ENCODE results near the gene LNX1. TPM values are rescaled to one million over a fixed set of nuclear protein-coding genes. Genes with fewer than 3 reads are reported as not detected.

The LNX1 gene
- total and polyA plus RNA-seq, 2 donors (not counting 3 experiments of a cell fraction or from before 2014, with no cell fraction given) = 0.72 to 1.3 TPM

GRCh38 chr4:53575552-53575951, 15.7 kb downstream of the LNX1 start:
- no peaks in the 10 kb centered on the region for H3K9me1 ChIP-seq (replicated peaks; ENCODE audit: control insufficient read depth, extremely low read depth, insufficient read depth, low read length)
- H3K79me2 ChIP-seq (ENCODE audit: control insufficient read depth, insufficient read depth, low read length) = no peaks in the 10 kb centered on the region
- H3K4me3 ChIP-seq (replicated peaks in 1 of 3; ENCODE audit: insufficient read depth in 1 of 3, low read depth in 1 of 3, low read length in 3 of 3) = no peak overlapping the region
- H2AFZ ChIP-seq (ENCODE audit: low read depth, low read length) = no peak overlapping the region
- no peaks in the 10 kb centered on the region for H3K36me3 ChIP-seq (ENCODE audit: control insufficient read depth in 2 of 2, extremely low read depth in 1 of 2, insufficient read depth in 2 of 2, low read length in 2 of 2)
- no peaks in the 10 kb centered on the region for H3K9me3 ChIP-seq (replicated peaks; ENCODE audit: control insufficient read depth, insufficient read depth, low read length)
- no peak overlapping the region for H3K9ac ChIP-seq (replicated peaks; ENCODE audit: extremely low read depth, insufficient read depth, low read length)
- DNase-seq (ENCODE audit: low read depth, low spot score) (no peak), FAIRE-seq (no peak)
- no TSS peak for BruUV-seq (replicated peaks)
- intact Hi-C loops (cut with micrococcal nuclease) = no loop called here
- ChIA-PET POLR2A (no interaction called here), CTCF (no interaction called here)
- H3K27ac ChIP-seq (ENCODE audit: insufficient read depth, low read depth, low read length) = no peak overlapping the region
- TF ChIP-seq CTCF (IDR thresholded peaks at IDR 0.05; ENCODE audit: extremely low read depth in 1 of 2, insufficient read depth in 1 of 2, low read depth in 1 of 2, low read length in 2 of 2) = no peak
- no peak for TF ChIP-seq POLR2A (IDR thresholded peaks at IDR 0.05; ENCODE audit: low read depth, low read length)
- TF ChIP-seq GATA2 (IDR thresholded peaks at IDR 0.05; ENCODE audit: insufficient read depth, insufficient read length, low read depth, low read length) = no peak
- TF ChIP-seq MYC (IDR thresholded peaks at IDR 0.05; ENCODE audit: low read depth, low read length) = no peak
- no peak for TF ChIP-seq FOS (IDR thresholded peaks at IDR 0.05; ENCODE audit: borderline replicate concordance, insufficient read depth, low read length)
- no peak for TF ChIP-seq MAX (IDR thresholded peaks at IDR 0.05; ENCODE audit: insufficient read depth, insufficient read length)
- TF ChIP-seq POLR2AphosphoS5 (IDR thresholded peaks at IDR 0.05; ENCODE audit: insufficient read depth, low read depth, low read length) = no peak
- TF ChIP-seq JUN (IDR thresholded peaks at IDR 0.05; ENCODE audit: borderline replicate concordance, insufficient read depth, insufficient read length, low read depth) = no peak
- TF ChIP-seq EZH2 (IDR thresholded peaks at IDR 0.05; ENCODE audit: borderline replicate concordance, low read depth, low read length, severe bottlenecking) = no peak
- H3K4me1 ChIP-seq (ENCODE audit: control insufficient read depth, extremely low read depth, insufficient read depth, low read length) = peaks cover 36% of the 10 kb centered on the region
- H3K27me3 ChIP-seq (ENCODE audit: control insufficient read depth in 2 of 2, insufficient read depth in 2 of 2, low read length in 2 of 2) = no peaks in the 10 kb centered on the region
- dilution Hi-C loops (cut with MboI; ENCODE audit: extremely low pct_ligation_motif_present, low sequenced_read_pairs) = no loop called here
- no peak overlapping the region for H3K4me2 ChIP-seq (ENCODE audit: insufficient read depth, low read length)
- H4K20me1 ChIP-seq (replicated peaks; ENCODE audit: control insufficient read depth, extremely low read depth, insufficient read depth, low read length) = no peaks in the 10 kb centered on the region

Measured in endothelial cell of umbilical vein (primary cell).